Muscle layer of duodenum (tissue), 2 donors: ENCODE results near the gene FOXP1.
"Not testable (repeated sequence)": the region's sequence is repeated elsewhere in the genome, so short reads cannot be mapped to it uniquely, and the experiment has no call there.

Experiments used
- H3K27ac ChIP-seq: one replicate; pipeline ENCODE4 v1.7.0; 2013; ENCODE audit warnings: mild to moderate bottlenecking, low read length
- H3K27me3 ChIP-seq: one replicate; pipeline ENCODE4 v1.7.0; 2013; ENCODE audit warnings: low read depth, mild to moderate bottlenecking, control low read depth, low read length
- H3K36me3 ChIP-seq, 2 donors: one replicate each; pipeline ENCODE4 v1.7.0; 2013; ENCODE audit warnings: low read length in 2 of 2, control low read depth in 1 of 2, mild to moderate bottlenecking in 1 of 2; ENCODE audit not compliant: insufficient read depth in 2 of 2, control insufficient read depth in 1 of 2
- H3K4me1 ChIP-seq, 2 donors: one replicate each; pipeline ENCODE4 v1.7.0; 2013; ENCODE audit warnings: low read length in 2 of 2, mild to moderate bottlenecking in 2 of 2, control low read depth in 1 of 2, moderate library complexity in 1 of 2; ENCODE audit not compliant: insufficient read depth in 2 of 2, control insufficient read depth in 1 of 2
- H3K4me3 ChIP-seq, 2 donors: one replicate each; pipeline ENCODE4 v1.7.0; 2013; ENCODE audit warnings: low read length in 2 of 2, low read depth in 1 of 2, mild to moderate bottlenecking in 1 of 2
- H3K9me3 ChIP-seq, 2 donors: one replicate each; pipeline ENCODE4 v1.7.0; 2013; ENCODE audit warnings: low read length in 2 of 2, control low read depth in 1 of 2, mild to moderate bottlenecking in 1 of 2; ENCODE audit not compliant: control insufficient read depth in 1 of 2
- donor health status: healthy.

The FOXP1 gene

GRCh38 chr3:71016178-71016845, 567.2 kb downstream of the FOXP1 start:
- Histone ChIP-seq H3K27ac (peak overlapping the region; percentile 86), H3K27me3 (no peaks in the 10 kb centered on the region), H3K36me3 (peaks cover 3% of the 10 kb centered on the region in 2 donors), H3K4me1 (peaks cover 4 to 42% of the 10 kb centered on the region in 2 donors), H3K4me3 (no peak overlapping the region), H3K9me3 (no peaks in the 10 kb centered on the region)

- not testable (repeated sequence) for H3K4me3 ChIP-seq, H3K9me3 ChIP-seq, H3K27ac ChIP-seq, H3K36me3 ChIP-seq, H3K27me3 ChIP-seq
- peaks cover 4 to 44% of the 10 kb centered on the region in 2 donors for H3K4me1 ChIP-seq
Observed at GRCh38 chr3:71014616-71015015, 568.9 kb downstream of the FOXP1 start.

- Histone ChIP-seq H3K36me3 (peaks cover 3% of the 10 kb centered on the region in 2 donors), H3K4me3 (no peak overlapping the region), H3K27me3 (no peaks in the 10 kb centered on the region), H3K9me3 (no peaks in the 10 kb centered on the region), H3K27ac (no peak overlapping the region), H3K4me1 (peaks cover 4 to 46% of the 10 kb centered on the region in 2 donors)
Observed at GRCh38 chr3:71012971-71013370, 570.6 kb downstream of the FOXP1 start.

GRCh38 chr3:71011565-71012287, 571.8 kb downstream of the FOXP1 start:
- Histone ChIP-seq H3K27ac (no peak overlapping the region), H3K36me3 (peaks cover 3% of the 10 kb centered on the region in 2 donors), H3K4me3 (no peak overlapping the region), H3K27me3 (no peaks in the 10 kb centered on the region), H3K9me3 (no peaks in the 10 kb centered on the region), H3K4me1 (peaks cover 4 to 51% of the 10 kb centered on the region in 2 donors)

- Histone ChIP-seq H3K4me3 (no peak overlapping the region), H3K27ac (peak overlapping the region; percentile 40), H3K9me3 (no peaks in the 10 kb centered on the region), H3K4me1 (peaks cover 4 to 51% of the 10 kb centered on the region in 2 donors), H3K27me3 (no peaks in the 10 kb centered on the region), H3K36me3 (peaks cover 3% of the 10 kb centered on the region in 2 donors)
Observed at GRCh38 chr3:71010726-71011455, 572.6 kb downstream of the FOXP1 start.

GRCh38 chr3:71008350-71008935, 575.1 kb downstream of the FOXP1 start:
- peaks cover 4 to 48% of the 10 kb centered on the region in 2 donors for H3K4me1 ChIP-seq
- H3K27ac ChIP-seq, result no peak overlapping the region
- H3K27me3 ChIP-seq, result no peaks in the 10 kb centered on the region
- H3K4me3 ChIP-seq, result no peak overlapping the region
- H3K9me3 ChIP-seq, result no peaks in the 10 kb centered on the region
- H3K36me3 ChIP-seq, result no peaks in the 10 kb centered on the region

GRCh38 chr3:71006810-71007785, 576.4 kb downstream of the FOXP1 start:
- no peaks in the 10 kb centered on the region for H3K27me3 ChIP-seq
- no peaks in the 10 kb centered on the region for H3K9me3 ChIP-seq
- no peaks in the 10 kb centered on the region for H3K36me3 ChIP-seq
- peaks cover 4 to 48% of the 10 kb centered on the region in 2 donors for H3K4me1 ChIP-seq
- peak overlapping the region; percentile 13 for H3K27ac ChIP-seq
- H3K4me3 ChIP-seq, result no peak overlapping the region

GRCh38 chr3:71005702-71006321, 577.7 kb downstream of the FOXP1 start:
- Histone ChIP-seq H3K36me3 (no peaks in the 10 kb centered on the region), H3K4me3 (no peak overlapping the region), H3K27me3 (no peaks in the 10 kb centered on the region), H3K9me3 (no peaks in the 10 kb centered on the region), H3K4me1 (peaks cover 0 to 40% of the 10 kb centered on the region in 2 donors), H3K27ac (peak overlapping the region; percentile 64)

GRCh38 chr3:71003511-71003910, 580.0 kb downstream of the FOXP1 start:
- Histone ChIP-seq H3K4me1 (peaks cover 0 to 39% of the 10 kb centered on the region in 2 donors), H3K4me3 (no peak overlapping the region), H3K27ac (no peak overlapping the region), H3K36me3 (no peaks in the 10 kb centered on the region), H3K9me3 (no peaks in the 10 kb centered on the region), H3K27me3 (no peaks in the 10 kb centered on the region)

GRCh38 chr3:71002298-71002697, 581.2 kb downstream of the FOXP1 start:
- Histone ChIP-seq H3K27ac (no peak overlapping the region), H3K9me3 (no peaks in the 10 kb centered on the region), H3K36me3 (peaks cover 5 to 6% of the 10 kb centered on the region in 2 donors), H3K27me3 (no peaks in the 10 kb centered on the region), H3K4me1 (peaks cover 0 to 36% of the 10 kb centered on the region in 2 donors), H3K4me3 (no peak overlapping the region)
